ENCODE results near the gene SRSF12. TPM values are rescaled to one million over a fixed set of nuclear protein-coding genes. Genes with fewer than 3 reads are reported as not detected.

Gene SRSF12
- total and polyA plus RNA-seq, 4 donors = 12.1 to 28.2 (median 27.2) TPM

DNA sequence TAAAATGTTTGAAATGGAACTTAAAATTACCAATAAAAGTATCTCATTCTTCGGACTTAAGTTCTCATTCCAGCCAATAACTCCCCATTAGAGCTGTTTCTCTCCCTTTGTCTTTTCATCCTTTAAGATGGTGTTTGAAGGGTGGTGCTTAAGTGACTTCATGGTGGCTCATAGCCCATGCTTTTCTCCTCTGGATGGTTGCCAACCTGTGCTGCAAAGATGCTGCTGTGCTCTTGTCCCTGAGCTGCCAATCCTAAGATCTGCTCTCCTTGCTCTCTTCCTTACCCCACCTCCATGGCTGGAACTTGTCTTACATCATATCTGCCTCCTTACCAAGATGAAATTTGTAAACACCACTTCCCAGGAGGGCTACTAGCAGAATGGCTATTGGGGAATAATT, 68.9 kb downstream of the SRSF12 start:
- Histone ChIP-seq H3K36me3 (ENCODE audit: control insufficient read depth, insufficient read depth, low read length) (no peaks in the 10 kb centered on the region), H3K27ac (ENCODE audit: low read depth, low read length) (no peak overlapping the region), H3K9me3 (ENCODE audit: control insufficient read depth, insufficient read depth, low read length) (no peaks in the 10 kb centered on the region), H3K4me3 (ENCODE audit: low read depth, low read length) (no peak overlapping the region), H3K27me3 (ENCODE audit: control insufficient read depth, insufficient read depth, low read length) (no peaks in the 10 kb centered on the region), H3K4me1 (ENCODE audit: control insufficient read depth, insufficient read depth, low read length) (no peaks in the 10 kb centered on the region)
- WGBS (ENCODE audit: insufficient coverage) = no CpG with 5 or more reads among the region's 1 CpG
- DNase-seq (ENCODE audit: low read depth in 4 of 6, low spot score in 6 of 6) = peak in 2 of 6 donors; percentile 28 to 40

DNA sequence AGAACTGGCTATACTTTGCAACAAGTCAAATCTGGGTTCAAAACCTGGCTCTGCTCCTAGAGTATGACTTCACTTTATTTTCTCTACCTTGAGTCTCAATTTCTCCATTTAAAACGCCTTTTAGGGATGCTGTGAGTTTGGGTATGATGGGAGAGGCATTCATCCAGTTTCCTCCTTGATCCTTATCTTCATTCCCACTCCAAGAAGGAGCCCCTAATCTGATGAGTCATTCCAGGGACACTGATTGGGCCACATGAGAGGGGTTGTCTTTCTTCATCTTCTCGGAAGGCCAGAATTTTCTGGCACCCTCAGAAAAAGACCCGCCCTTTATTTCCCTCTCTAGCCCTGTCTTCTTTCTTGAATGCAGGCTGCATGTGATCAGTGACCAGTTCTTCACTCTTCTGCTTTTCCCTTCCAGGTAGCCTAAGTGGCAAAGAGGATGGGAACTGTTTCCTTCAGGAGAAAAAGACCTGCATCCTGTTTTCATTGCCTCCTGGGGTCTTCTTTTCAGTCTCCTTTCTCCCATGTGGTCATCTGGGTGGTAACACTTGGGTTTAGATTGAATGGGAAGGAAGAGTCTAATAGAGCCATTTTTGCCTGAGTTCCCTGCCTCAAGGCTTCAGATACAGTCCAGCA, 69.5 kb downstream of the SRSF12 start:
- no peaks in the 10 kb centered on the region for H3K4me1 ChIP-seq (ENCODE audit: control insufficient read depth, insufficient read depth, low read length)
- H3K27me3 ChIP-seq (ENCODE audit: control insufficient read depth, insufficient read depth, low read length) = no peaks in the 10 kb centered on the region
- no peak for DNase-seq (ENCODE audit: low read depth in 4 of 6, low spot score in 6 of 6)
- H3K36me3 ChIP-seq (ENCODE audit: control insufficient read depth, insufficient read depth, low read length) = no peaks in the 10 kb centered on the region
- H3K27ac ChIP-seq (ENCODE audit: low read depth, low read length) = no peak overlapping the region
- H3K4me3 ChIP-seq (ENCODE audit: low read depth, low read length) = no peak overlapping the region
- WGBS (ENCODE audit: insufficient coverage) = 100% methylated on average over 2 of the region's 3 CpGs
- no peaks in the 10 kb centered on the region for H3K9me3 ChIP-seq (ENCODE audit: control insufficient read depth, insufficient read depth, low read length)

DNA sequence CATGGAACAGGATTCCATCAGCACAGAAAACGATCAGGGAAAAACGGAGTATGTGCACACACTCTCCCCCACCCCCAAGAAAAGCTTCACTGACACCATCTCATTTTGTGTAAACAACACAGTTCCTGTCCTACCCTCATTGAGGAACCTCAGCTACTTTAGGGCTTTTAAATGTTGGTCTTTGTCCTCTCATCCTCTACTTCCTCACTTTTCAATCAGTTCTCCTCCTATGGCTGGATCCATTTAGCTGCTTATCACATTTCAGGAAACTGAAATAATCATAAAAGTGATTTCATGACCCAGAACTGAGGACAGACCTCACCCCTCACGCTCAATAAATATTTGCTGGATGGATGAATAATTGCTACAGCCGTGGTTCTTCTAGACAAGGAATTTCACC, 70.4 kb downstream of the SRSF12 start:
- H3K27me3 ChIP-seq (ENCODE audit: control insufficient read depth, insufficient read depth, low read length) = no peaks in the 10 kb centered on the region
- no peaks in the 10 kb centered on the region for H3K36me3 ChIP-seq (ENCODE audit: control insufficient read depth, insufficient read depth, low read length)
- H3K27ac ChIP-seq (ENCODE audit: low read depth, low read length) = no peak overlapping the region
- H3K9me3 ChIP-seq (ENCODE audit: control insufficient read depth, insufficient read depth, low read length) = no peaks in the 10 kb centered on the region
- no peak for DNase-seq (ENCODE audit: low read depth in 4 of 6, low spot score in 6 of 6)
- WGBS (ENCODE audit: insufficient coverage) = 67% methylated on average over 2 of the region's 4 CpGs
- no peak overlapping the region for H3K4me3 ChIP-seq (ENCODE audit: low read depth, low read length)
- H3K4me1 ChIP-seq (ENCODE audit: control insufficient read depth, insufficient read depth, low read length) = no peaks in the 10 kb centered on the region

Small RNA genes within 50 kb of the gene (small RNA-seq; reads per million reads assigned to genes)
- gene RN7SL336P (ENCODE audit: low replicate concordance) (not detected), gene RNU2-61P (ENCODE audit: low replicate concordance) (0.49 reads per million, percentile 55 among the genes with 10 or more reads in this experiment)

Other genes with a start within 250 kb of the SRSF12 start
- gene RNGTT, start 154.5 kb downstream of the SRSF12 start, total RNA-seq = 10 to 100 TPM; 24.9 to 34.4 TPM
- gene RNGTT, start 154.5 kb downstream of the SRSF12 start, polyA plus RNA-seq (ENCODE audit: insufficient read length in 2 of 2) = 10 to 100 TPM; 13.1 to 16.8 TPM
- gene PNRC1, start 37.3 kb downstream of the SRSF12 start, total RNA-seq = 100 to 1,000 TPM; 101 to 121 TPM
- 10 to 100 TPM; 71.0 to 80.4 TPM for gene PNRC1, start 37.3 kb downstream of the SRSF12 start, polyA plus RNA-seq (ENCODE audit: insufficient read length in 2 of 2)
- 10 to 100 TPM; 12.3 to 20.9 TPM for gene PM20D2, start 28.0 kb upstream of the SRSF12 start, total RNA-seq
- 10 to 100 TPM; 16.5 to 16.8 TPM for gene PM20D2, start 28.0 kb upstream of the SRSF12 start, polyA plus RNA-seq (ENCODE audit: insufficient read length in 2 of 2)
- gene GABRR1, start 99.3 kb upstream of the SRSF12 start, total RNA-seq = under 1 TPM in 1 of 2 donors, not detected in 1; 0.20 TPM
- under 1 TPM; 0.29 to 0.35 TPM for gene GABRR1, start 99.3 kb upstream of the SRSF12 start, polyA plus RNA-seq (ENCODE audit: insufficient read length in 2 of 2)
- gene GABRR2, start 197.2 kb upstream of the SRSF12 start, total RNA-seq = under 1 TPM; 0.39 to 0.89 TPM
- gene GABRR2, start 197.2 kb upstream of the SRSF12 start, polyA plus RNA-seq (ENCODE audit: insufficient read length in 2 of 2) = under 1 TPM; 0.40 to 0.72 TPM
- gene UBE2J1, start 234.7 kb upstream of the SRSF12 start, total RNA-seq = 10 to 100 TPM; 38.1 to 48.5 TPM
- 10 to 100 TPM; 52.6 to 66.0 TPM for gene UBE2J1, start 234.7 kb upstream of the SRSF12 start, polyA plus RNA-seq (ENCODE audit: insufficient read length in 2 of 2)